Activated naive CD4-positive, alpha-beta T cell treated with anti-CD3 and anti-CD28 coated beads, Interleukin-2, amount 50 U/mL, for 16 hours (primary cell): ENCODE results near the gene ASCC3.
"Not testable (repeated sequence)": the region's sequence is repeated elsewhere in the genome, so short reads cannot be mapped to it uniquely, and the experiment has no call there.

Source experiments
- DNase-seq: peaks from one replicate; pipeline ENCODE4 v3.0.0-alpha.2; 2020

ASCC3 gene

GRCh38 chr6:100886076-100886475, 4.9 kb upstream of the ASCC3 start:
- DNase-seq, result no peak

- DNase-seq, result no peak
These were observed 2.2 kb upstream of the ASCC3 start for GRCh38 chr6:100883347-100883746.

GRCh38 chr6:100881707-100882040, 545 bp upstream of the ASCC3 start:
- DNase-seq, result no peak

GRCh38 chr6:100880149-100880852, 828 bp downstream of the ASCC3 start:
- DNase-seq, result no peak

- DNase-seq, result no peak
These were observed 1.8 kb downstream of the ASCC3 start for GRCh38 chr6:100879317-100879716.

- DNase-seq, result no peak
These were observed 3.3 kb downstream of the ASCC3 start for GRCh38 chr6:100877851-100878250.

GRCh38 chr6:100876251-100876650, 4.9 kb downstream of the ASCC3 start:
- DNase-seq, result no peak

- no peak for DNase-seq
These were observed 15.6 kb downstream of the ASCC3 start for GRCh38 chr6:100865525-100865924.

GRCh38 chr6:100862063-100862462, 19.1 kb downstream of the ASCC3 start:
- no peak for DNase-seq

- no peak for DNase-seq
These were observed 25.0 kb downstream of the ASCC3 start for GRCh38 chr6:100856146-100856545.

GRCh38 chr6:100851819-100852218, 29.3 kb downstream of the ASCC3 start:
- DNase-seq, result no peak

GRCh38 chr6:100850174-100850573, 31.0 kb downstream of the ASCC3 start:
- DNase-seq, result no peak

- no peak for DNase-seq
These were observed 34.9 kb downstream of the ASCC3 start for GRCh38 chr6:100846276-100846675.

GRCh38 chr6:100845676-100846075, 35.5 kb downstream of the ASCC3 start:
- DNase-seq, result no peak

- no peak for DNase-seq
These were observed 41.7 kb downstream of the ASCC3 start for GRCh38 chr6:100839419-100839818.

- no peak for DNase-seq
These were observed 43.1 kb downstream of the ASCC3 start for GRCh38 chr6:100838011-100838410.

GRCh38 chr6:100833972-100834574, 47.1 kb downstream of the ASCC3 start:
- no peak for DNase-seq

GRCh38 chr6:100829077-100829595, 52.0 kb downstream of the ASCC3 start:
- not testable (repeated sequence) for DNase-seq

- no peak for DNase-seq
These were observed 58.1 kb downstream of the ASCC3 start for GRCh38 chr6:100823041-100823440.

- DNase-seq, result no peak
These were observed 63.1 kb downstream of the ASCC3 start for GRCh38 chr6:100818066-100818465.

GRCh38 chr6:100810015-100810414, 71.1 kb downstream of the ASCC3 start:
- no peak for DNase-seq

GRCh38 chr6:100809346-100809745, 71.8 kb downstream of the ASCC3 start:
- no peak for DNase-seq

GRCh38 chr6:100808638-100809275, 72.4 kb downstream of the ASCC3 start:
- DNase-seq, result no peak

GRCh38 chr6:100806296-100806695, 74.8 kb downstream of the ASCC3 start:
- no peak for DNase-seq
